Effector memory CD4-positive, alpha-beta T cell (primary cell): ENCODE measurements around the gene RNASE4.
"Not testable (repeated sequence)": the region's sequence is repeated elsewhere in the genome, so short reads cannot be mapped to it uniquely, and the experiment has no call there.

Source experiments
- DNase-seq, 3 donors: peaks; one replicate each; pipeline ENCODE4 v3.0.0-alpha.2; 2020
- H3K27ac ChIP-seq: 2 replicates; pipeline ENCODE4 v1.7.0; 2013; ENCODE audit warnings: mild to moderate bottlenecking, low read length, moderate library complexity; ENCODE audit not compliant: insufficient read depth, poor library complexity, severe bottlenecking
- H3K27me3 ChIP-seq: replicated peaks from 2 replicates; pipeline ENCODE4 v1.7.0; 2013; ENCODE audit warnings: mild to moderate bottlenecking, low read length; ENCODE audit not compliant: insufficient read depth, control insufficient read depth, poor library complexity, severe bottlenecking
- H3K36me3 ChIP-seq: 2 replicates; pipeline ENCODE4 v1.7.0; 2013; ENCODE audit warnings: mild to moderate bottlenecking, low read length, moderate library complexity; ENCODE audit not compliant: control insufficient read depth, insufficient read depth
- H3K4me1 ChIP-seq: 2 replicates; pipeline ENCODE4 v1.7.0; 2013; ENCODE audit warnings: low read length, mild to moderate bottlenecking; ENCODE audit not compliant: control insufficient read depth, insufficient read depth, poor library complexity, severe bottlenecking
- H3K4me3 ChIP-seq: 2 replicates; pipeline ENCODE4 v1.7.0; 2013; ENCODE audit warnings: low read length, low read depth, mild to moderate bottlenecking; ENCODE audit not compliant: insufficient read depth, poor library complexity, severe bottlenecking
- H3K9me3 ChIP-seq: 2 replicates; pipeline ENCODE4 v1.7.0; 2013; ENCODE audit warnings: mild to moderate bottlenecking, low read length, moderate library complexity; ENCODE audit not compliant: control insufficient read depth

RNASE4 gene

DNA sequence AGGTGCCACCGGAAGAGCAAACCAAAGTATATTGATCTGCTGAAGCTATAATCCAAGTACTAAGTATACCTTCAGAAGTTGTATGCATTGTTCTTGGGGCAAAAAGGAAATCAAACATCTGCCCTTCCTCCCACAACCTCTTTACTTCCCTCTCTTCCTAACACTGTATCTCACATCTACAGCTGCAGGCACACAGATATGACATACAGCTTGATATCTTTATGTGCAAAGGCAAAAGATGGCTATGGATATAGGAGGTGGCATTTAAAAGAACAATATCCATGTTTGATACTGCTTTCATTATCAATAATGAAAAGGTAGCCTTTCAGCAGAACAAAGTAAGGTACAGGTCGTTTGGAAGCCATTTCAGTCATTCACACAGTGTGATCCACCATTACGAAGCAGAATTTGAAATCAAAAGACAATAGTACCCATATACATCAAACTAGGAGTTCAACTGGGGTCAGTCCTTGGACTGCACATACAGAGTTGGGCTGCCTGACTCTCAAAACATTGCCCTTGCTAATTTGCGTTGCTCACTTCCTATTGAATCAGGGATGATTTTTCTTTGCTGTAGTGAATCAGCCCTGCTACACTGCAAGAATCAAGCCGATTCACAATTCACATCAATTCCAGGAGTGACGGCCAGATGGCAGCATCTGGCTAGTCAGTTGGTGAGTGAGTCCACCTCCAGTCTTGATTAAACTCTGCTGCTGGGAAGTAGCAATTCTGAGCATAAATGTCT is 13.1 kb downstream of the RNASE4 start:
- H3K4me1 ChIP-seq, result no peaks in the 10 kb centered on the region
- H3K27ac ChIP-seq, result no peak overlapping the region
- no peaks in the 10 kb centered on the region for H3K27me3 ChIP-seq
- no peaks in the 10 kb centered on the region for H3K9me3 ChIP-seq
- no peaks in the 10 kb centered on the region for H3K36me3 ChIP-seq
- DNase-seq, result peak; percentile 20 to 41 (median 31)
- H3K4me3 ChIP-seq, result no peak overlapping the region

DNA sequence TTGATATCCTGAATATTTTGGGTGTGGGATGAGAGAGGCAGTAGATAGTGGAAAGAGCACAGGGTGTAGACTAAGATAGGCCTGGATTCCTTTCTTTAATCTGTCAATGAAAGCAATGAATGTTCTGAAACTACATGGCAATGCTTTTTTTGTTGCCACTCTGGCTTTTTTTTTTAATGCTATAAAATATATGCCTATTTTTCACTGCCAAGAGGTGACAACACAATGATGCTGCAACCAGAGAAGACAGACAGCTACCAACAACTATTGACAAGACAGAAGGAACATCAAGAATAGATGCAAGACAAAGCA is 13.6 kb downstream of the RNASE4 start:
- no peak overlapping the region for H3K27ac ChIP-seq
- DNase-seq, result no peak
- no peaks in the 10 kb centered on the region for H3K4me1 ChIP-seq
- no peaks in the 10 kb centered on the region for H3K36me3 ChIP-seq
- no peaks in the 10 kb centered on the region for H3K9me3 ChIP-seq
- no peaks in the 10 kb centered on the region for H3K27me3 ChIP-seq
- no peak overlapping the region for H3K4me3 ChIP-seq

DNA sequence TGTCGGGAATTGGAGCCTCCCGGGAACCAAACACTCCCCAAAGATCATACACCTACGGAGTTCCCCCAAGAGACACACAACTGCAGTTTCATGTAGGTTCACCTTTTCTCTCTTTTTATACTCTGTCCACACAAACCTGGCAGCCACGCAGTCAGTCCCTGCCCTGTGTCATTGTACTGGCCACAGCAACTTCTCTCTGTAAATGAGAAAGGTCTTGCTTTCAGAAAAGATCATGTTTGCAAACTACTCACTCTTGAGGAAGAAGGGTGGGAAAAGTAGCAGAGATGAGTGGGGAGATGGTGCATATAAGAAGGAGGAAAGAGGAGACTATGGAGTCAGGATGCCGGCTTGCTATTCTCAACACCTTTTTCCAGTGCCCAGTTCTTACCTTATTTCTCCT is 14.6 kb downstream of the RNASE4 start:
- DNase-seq, result no peak

DNA sequence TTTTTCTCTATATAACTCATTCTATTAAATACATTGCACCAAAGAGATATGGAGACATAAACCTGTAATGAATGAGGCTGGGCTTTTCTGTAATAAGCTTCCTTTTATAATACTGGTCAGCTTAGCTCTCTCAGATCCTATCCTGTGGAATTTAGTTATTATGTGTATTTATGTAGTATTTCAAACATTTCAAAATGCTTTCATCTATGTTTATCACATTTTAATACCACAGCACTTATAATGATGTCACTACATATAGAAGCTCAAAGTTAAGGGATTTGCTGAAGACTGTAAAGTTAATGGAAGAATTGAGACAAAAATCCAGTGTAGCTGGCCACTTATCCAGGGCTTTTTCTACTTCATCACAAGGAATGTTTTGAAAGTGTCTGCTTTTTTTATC is 15.6 kb downstream of the RNASE4 start:
- Histone ChIP-seq H3K27me3 (no peaks in the 10 kb centered on the region), H3K4me1 (no peaks in the 10 kb centered on the region), H3K4me3 (no peak overlapping the region), H3K9me3 (no peaks in the 10 kb centered on the region), H3K36me3 (no peaks in the 10 kb centered on the region), H3K27ac (no peak overlapping the region)
- DNase-seq, result no peak

More for the DNA sequence above, 14.6 kb downstream of the RNASE4 start:
- Histone ChIP-seq H3K27me3 (no peaks in the 10 kb centered on the region), H3K4me3 (no peak overlapping the region), H3K9me3 (no peaks in the 10 kb centered on the region), H3K36me3 (no peaks in the 10 kb centered on the region), H3K27ac (no peak overlapping the region), H3K4me1 (no peaks in the 10 kb centered on the region)

DNA sequence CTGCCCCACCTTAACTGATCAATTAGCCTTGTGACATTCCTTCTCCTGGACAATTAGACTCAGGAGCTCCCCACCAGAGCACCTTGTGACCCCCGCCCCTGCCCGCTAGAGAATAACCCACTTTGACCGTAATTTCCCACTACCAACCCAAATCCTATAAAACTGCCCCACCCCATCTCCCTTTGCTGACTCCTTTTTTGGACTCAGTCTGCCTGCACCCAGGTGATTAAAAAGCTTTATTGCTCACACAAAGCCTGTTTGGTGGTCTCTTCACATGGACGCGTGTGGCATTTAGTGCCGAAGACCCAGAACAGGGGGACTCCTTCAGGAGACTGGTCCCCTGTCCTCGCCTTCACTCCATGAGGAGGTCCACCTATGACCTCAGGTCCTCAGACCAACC is 16.6 kb downstream of the RNASE4 start:
- H3K36me3 ChIP-seq, H3K27me3 ChIP-seq, H3K9me3 ChIP-seq, H3K4me1 ChIP-seq, DNase-seq, H3K4me3 ChIP-seq, H3K27ac ChIP-seq: not testable (repeated sequence)

DNA sequence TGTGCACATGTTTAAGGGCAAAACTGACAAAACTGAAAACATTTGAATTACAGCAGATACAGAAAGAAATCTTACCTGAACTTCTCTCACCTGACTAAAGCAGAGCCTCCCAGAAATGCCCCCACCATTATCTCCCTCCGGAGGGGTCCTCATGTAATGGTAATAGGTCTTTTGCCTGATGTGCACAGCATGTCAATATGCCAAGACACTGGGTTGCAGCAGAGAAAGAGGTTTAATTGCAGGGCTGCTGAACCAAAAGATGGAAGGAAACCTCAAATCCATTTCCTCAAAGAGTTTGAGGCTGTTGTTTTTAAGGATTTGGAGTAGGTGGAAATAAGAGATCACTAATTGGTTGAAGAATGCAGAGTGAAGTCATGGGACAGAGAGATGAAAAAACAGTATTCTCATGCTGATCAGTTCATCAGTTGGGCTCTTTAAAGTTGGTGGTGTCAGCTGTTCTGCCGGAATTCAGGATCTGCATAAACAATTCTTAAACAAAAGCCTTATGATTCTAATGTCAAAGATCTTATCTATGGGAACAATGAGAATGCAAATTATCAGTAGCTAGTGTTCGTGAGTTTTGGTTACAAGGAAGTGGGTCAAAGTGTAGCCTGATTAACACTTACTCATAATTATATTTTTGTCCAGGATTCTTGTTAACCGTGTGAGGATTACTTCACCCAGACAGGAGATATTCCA is 22.4 kb downstream of the RNASE4 start:
- no peaks in the 10 kb centered on the region for H3K36me3 ChIP-seq
- no peak overlapping the region for H3K27ac ChIP-seq
- DNase-seq, result no peak
- no peak overlapping the region for H3K4me3 ChIP-seq
- H3K9me3 ChIP-seq, result no peaks in the 10 kb centered on the region
- no peaks in the 10 kb centered on the region for H3K27me3 ChIP-seq
- no peaks in the 10 kb centered on the region for H3K4me1 ChIP-seq

DNA sequence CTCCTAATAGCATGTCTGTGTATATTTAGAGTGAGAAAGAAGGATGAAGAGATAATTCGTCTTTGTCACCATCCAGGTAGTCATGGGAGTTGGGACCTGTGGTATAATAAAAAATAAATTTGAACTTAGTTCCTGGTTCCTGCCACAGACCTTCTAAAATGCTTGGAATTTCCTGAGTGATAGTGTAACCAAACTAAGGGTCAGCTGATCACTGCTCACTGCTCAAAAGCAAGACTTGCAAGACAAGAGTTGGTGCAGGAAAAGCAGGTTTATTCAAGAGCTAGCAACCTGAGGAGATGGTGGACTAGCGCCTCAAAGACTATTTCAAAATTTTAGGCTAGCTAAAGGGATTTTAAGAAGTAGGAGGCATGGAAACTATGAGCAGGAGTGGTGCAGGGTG is 23.3 kb downstream of the RNASE4 start:
- no peaks in the 10 kb centered on the region for H3K9me3 ChIP-seq
- H3K36me3 ChIP-seq, result no peaks in the 10 kb centered on the region
- no peaks in the 10 kb centered on the region for H3K4me1 ChIP-seq
- no peak for DNase-seq
- no peak overlapping the region for H3K4me3 ChIP-seq
- H3K27ac ChIP-seq, result no peak overlapping the region
- H3K27me3 ChIP-seq, result no peaks in the 10 kb centered on the region

DNA sequence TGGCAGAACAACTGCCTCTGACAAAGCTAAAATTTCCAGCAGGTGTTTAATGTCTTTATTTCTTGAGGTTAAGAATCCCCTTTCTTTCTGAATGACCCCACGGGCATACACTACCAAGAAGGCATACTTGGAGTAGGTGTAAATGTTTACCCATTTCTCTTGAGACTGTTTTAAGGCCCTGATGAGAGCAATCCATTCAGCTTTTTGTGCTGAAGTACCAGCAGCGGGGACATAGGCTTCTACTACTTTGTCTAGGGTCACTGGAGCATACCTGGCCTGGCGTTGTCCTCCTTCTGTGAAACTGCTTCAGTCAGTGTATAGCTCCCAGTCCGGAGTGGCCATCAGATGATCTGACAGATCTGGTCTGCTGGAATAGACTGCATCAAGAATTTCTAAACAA is 26.9 kb downstream of the RNASE4 start:
- H3K9me3 ChIP-seq, result no peaks in the 10 kb centered on the region
- H3K27ac ChIP-seq, result no peak overlapping the region
- no peaks in the 10 kb centered on the region for H3K4me1 ChIP-seq
- H3K27me3 ChIP-seq, result no peaks in the 10 kb centered on the region
- no peak for DNase-seq
- no peak overlapping the region for H3K4me3 ChIP-seq
- no peaks in the 10 kb centered on the region for H3K36me3 ChIP-seq

DNA sequence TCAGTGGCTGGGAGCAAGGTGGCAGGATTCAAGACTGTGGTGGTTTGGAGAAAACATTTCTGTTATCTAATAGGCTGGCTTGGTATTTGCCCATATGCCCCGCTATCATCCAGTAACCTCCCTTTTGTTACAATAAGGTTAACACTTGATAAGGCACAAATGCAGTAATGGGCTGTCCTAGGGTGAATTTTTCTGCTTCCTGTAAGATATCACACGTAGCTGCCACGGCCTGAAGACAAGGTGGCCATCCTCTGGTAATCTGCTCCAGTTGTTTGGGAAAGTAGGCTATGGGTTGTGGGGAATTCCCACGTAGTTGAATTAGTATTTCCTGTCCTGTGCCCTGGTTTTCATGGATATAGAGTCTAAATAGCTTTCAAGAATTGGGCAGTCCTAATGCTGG is 27.3 kb downstream of the RNASE4 start:
- H3K36me3 ChIP-seq, result no peaks in the 10 kb centered on the region
- no peaks in the 10 kb centered on the region for H3K27me3 ChIP-seq
- no peak overlapping the region for H3K27ac ChIP-seq
- H3K4me3 ChIP-seq, result no peak overlapping the region
- no peak for DNase-seq
- no peaks in the 10 kb centered on the region for H3K9me3 ChIP-seq
- H3K4me1 ChIP-seq, result no peaks in the 10 kb centered on the region

DNA sequence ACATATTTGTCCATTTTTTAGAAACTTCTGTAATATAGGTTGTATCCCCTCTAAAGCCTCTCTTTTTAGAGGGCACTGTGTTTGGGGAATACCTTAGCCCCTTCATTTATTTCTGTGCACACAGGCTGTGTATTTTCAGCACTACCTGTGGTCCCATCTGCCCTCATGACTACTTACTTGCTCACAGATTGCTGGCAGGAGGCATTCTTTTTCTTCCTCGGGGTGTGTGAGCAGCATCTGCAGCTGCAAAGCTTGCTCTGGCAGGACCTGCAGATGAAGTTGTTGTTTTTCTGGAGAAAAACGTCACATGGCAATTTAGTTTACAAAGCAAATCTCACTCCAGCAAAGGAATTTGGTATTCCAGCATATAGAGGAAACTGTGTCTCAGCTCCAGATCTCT is 28.5 kb downstream of the RNASE4 start:
- no peaks in the 10 kb centered on the region for H3K4me1 ChIP-seq
- DNase-seq, result no peak
- no peaks in the 10 kb centered on the region for H3K9me3 ChIP-seq
- peaks cover 4% of the 10 kb centered on the region for H3K27me3 ChIP-seq
- no peak overlapping the region for H3K4me3 ChIP-seq
- H3K36me3 ChIP-seq, result no peaks in the 10 kb centered on the region
- no peak overlapping the region for H3K27ac ChIP-seq
